Progenitor cell of endocrine pancreas (in vitro differentiated cells): ENCODE results near the gene PM20D1. TPM values are rescaled to one million over a fixed set of nuclear protein-coding genes. Genes with fewer than 3 reads are reported as not detected.

Experiments used
- DNase-seq: peaks from one replicate; pipeline ENCODE4 v3.0.0; 2021; ENCODE audit warnings: low spot score; ENCODE audit not compliant: unreplicated experiment
- H3K27ac Mint-ChIP-seq: 2 replicates; pipeline ENCODE4 v1.8.0; 2021; ENCODE audit warnings: mild to moderate bottlenecking, moderate library complexity, mixed read lengths
- H3K27me3 Mint-ChIP-seq: 2 replicates; pipeline ENCODE4 v1.8.0; 2021; ENCODE audit warnings: mixed read lengths
- H3K36me3 Mint-ChIP-seq: 2 replicates; pipeline ENCODE4 v1.8.0; 2022; ENCODE audit warnings: mixed read lengths; ENCODE audit not compliant: insufficient read depth
- H3K4me1 Mint-ChIP-seq: 2 replicates; pipeline ENCODE4 v1.8.0; 2021; ENCODE audit warnings: low read depth, mixed read lengths
- H3K4me3 Mint-ChIP-seq: 2 replicates; pipeline ENCODE4 v1.8.0; 2021; ENCODE audit warnings: low read depth, mild to moderate bottlenecking, moderate library complexity, mixed read lengths
- H3K9me3 Mint-ChIP-seq: 2 replicates; pipeline ENCODE4 v1.8.0; 2021; ENCODE audit warnings: low read depth, mixed read lengths
- total RNA-seq: library from RNA; stranded (reverse); gene quantifications from 2 replicates; pipeline ENCODE4 v1.2.1, GENCODE V29; 2021
- TF ChIP-seq, protein P1 (sequence below): fragments of 200-600 bp; sonication (generic); IDR thresholded peaks from one replicate; pipeline ENCODE4 v1.5.0; 2021; ENCODE audit warnings: antibody characterized with exemption, mild to moderate bottlenecking; ENCODE audit not compliant: unreplicated experiment

Gene PM20D1
- total RNA-seq, 1 donor from 2014 or later: not detected

DNA sequence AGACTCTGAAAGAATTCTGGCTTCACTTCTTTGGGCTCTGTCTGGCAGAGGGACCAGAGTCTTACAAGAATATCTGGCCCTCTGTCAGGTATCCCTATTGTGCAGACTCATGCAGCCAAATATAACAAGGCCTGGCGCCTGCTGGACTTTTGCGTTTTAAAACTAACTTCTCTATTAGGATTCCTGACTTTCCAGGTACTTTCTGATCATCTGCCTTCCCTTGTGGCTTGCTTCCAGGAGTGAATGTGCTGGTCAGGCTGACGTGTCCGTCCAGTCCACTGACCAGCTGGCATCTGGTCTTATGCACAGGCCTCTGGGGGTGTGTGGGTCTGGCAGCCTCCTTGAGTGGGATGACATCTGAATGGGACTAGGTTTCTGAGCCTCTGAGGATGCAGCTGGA is 66.0 kb downstream of the PM20D1 start:
- no peaks in the 10 kb centered on the region for H3K4me1 Mint-ChIP-seq
- TF ChIP-seq, protein P1, sequence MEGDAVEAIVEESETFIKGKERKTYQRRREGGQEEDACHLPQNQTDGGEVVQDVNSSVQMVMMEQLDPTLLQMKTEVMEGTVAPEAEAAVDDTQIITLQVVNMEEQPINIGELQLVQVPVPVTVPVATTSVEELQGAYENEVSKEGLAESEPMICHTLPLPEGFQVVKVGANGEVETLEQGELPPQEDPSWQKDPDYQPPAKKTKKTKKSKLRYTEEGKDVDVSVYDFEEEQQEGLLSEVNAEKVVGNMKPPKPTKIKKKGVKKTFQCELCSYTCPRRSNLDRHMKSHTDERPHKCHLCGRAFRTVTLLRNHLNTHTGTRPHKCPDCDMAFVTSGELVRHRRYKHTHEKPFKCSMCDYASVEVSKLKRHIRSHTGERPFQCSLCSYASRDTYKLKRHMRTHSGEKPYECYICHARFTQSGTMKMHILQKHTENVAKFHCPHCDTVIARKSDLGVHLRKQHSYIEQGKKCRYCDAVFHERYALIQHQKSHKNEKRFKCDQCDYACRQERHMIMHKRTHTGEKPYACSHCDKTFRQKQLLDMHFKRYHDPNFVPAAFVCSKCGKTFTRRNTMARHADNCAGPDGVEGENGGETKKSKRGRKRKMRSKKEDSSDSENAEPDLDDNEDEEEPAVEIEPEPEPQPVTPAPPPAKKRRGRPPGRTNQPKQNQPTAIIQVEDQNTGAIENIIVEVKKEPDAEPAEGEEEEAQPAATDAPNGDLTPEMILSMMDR: no peak
- H3K4me3 Mint-ChIP-seq: no peak overlapping the region
- H3K36me3 Mint-ChIP-seq: no peaks in the 10 kb centered on the region
- H3K27ac Mint-ChIP-seq: no peak overlapping the region
- H3K27me3 Mint-ChIP-seq: no peaks in the 10 kb centered on the region
- no peaks in the 10 kb centered on the region for H3K9me3 Mint-ChIP-seq
- DNase-seq: no peak

DNA sequence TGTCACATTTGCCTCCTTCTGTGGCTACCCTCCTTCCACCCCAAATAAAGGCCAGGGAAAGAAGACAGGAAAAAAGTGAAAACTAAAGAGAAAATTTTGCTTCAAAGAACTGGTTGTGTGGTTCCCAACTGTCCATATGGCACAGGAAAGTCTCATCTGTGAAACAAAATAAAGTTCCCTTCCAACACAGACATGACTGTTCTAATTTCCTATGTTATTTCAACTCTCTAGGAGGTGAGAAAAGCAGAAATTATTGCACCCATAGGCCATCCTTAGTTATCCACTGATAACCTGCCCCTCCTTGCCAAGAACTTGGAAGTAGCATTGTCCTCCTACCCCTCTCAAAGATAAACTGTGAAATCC is 66.5 kb downstream of the PM20D1 start:
- Mint-ChIP-seq H3K36me3 (no peaks in the 10 kb centered on the region), H3K27ac (no peak overlapping the region), H3K4me1 (no peaks in the 10 kb centered on the region), H3K4me3 (no peak overlapping the region), H3K9me3 (no peaks in the 10 kb centered on the region), H3K27me3 (no peaks in the 10 kb centered on the region)
- TF ChIP-seq, protein P1: no peak
- DNase-seq: no peak

DNA sequence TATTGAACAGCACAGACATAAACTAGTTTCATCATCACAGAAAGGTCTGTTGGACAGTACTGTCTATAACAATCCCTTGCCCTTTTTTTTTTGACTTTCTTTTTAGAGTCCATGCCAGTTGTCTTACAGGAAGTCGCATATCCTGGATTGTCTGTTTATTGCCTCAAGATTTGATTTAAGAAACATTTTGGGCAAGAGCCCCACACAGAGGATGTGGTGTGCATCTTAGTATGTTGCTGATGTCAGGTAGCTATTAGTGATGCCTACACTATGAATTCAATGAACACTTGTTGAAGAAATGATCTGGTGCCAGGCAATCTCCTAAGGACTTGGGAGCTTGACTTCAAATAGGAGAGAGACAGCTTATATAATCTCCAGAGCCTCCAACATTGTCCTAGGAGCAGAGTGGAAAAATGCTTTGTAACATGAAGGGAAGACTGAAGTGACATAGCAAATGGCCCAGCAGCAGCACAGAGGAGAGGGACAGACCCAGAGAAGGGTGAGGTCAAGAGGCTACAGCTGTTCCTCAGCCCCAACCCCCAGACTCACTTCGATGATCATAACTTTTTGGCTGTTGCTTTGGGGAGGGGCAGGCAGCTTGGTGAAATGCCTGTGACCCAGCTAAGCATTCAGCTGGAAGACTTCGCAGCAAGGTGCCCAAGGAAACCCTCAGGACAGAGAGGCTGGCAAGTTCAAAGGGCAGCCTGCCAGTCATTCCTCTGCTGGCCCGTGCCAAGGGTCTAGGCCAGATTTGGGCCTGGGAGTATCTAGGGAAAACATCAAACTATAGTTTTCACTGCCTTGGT is 67.1 kb downstream of the PM20D1 start:
- no peak overlapping the region for H3K4me3 Mint-ChIP-seq
- no peak overlapping the region for H3K27ac Mint-ChIP-seq
- no peaks in the 10 kb centered on the region for H3K36me3 Mint-ChIP-seq
- TF ChIP-seq, protein P1: no peak
- no peaks in the 10 kb centered on the region for H3K27me3 Mint-ChIP-seq
- H3K4me1 Mint-ChIP-seq: no peaks in the 10 kb centered on the region
- DNase-seq: no peak
- H3K9me3 Mint-ChIP-seq: no peaks in the 10 kb centered on the region

DNA sequence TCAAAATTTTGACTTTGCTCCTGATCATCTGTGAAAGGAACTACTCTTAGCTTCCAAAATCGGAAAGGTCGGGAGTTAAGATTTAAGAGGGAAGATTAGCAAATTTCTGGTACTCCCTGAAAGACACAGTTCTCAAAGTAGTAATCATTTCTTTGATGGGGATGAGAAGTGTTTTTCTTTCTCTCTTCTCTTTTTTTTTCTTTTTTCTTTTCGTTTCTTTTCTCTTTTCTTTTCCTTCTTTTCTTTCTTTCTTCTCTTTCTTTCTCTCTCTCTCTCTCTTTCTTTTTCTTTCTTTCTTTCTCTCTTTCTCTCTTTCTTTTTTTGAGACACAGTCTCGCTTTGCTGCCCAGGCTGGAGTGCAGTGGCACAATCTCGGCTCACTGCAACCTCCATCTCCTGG is 69.6 kb downstream of the PM20D1 start:
- no peak for DNase-seq
- H3K36me3 Mint-ChIP-seq: no peaks in the 10 kb centered on the region
- H3K27me3 Mint-ChIP-seq: peaks cover 12% of the 10 kb centered on the region
- no peak overlapping the region for H3K27ac Mint-ChIP-seq
- TF ChIP-seq, protein P1: no peak
- H3K4me3 Mint-ChIP-seq: no peak overlapping the region
- H3K9me3 Mint-ChIP-seq: no peaks in the 10 kb centered on the region
- H3K4me1 Mint-ChIP-seq: peaks cover 2% of the 10 kb centered on the region

Other genes with a start within 250 kb of the PM20D1 start
- gene ELK4, start 218.1 kb downstream of the PM20D1 start, total RNA-seq: 25.7 and 30.2 TPM in 2 replicates
- gene SLC45A3, start 169.6 kb downstream of the PM20D1 start, total RNA-seq: 8.4 and 8.6 TPM in 2 replicates
- gene NUCKS1, start 100.0 kb downstream of the PM20D1 start, total RNA-seq: 222 and 245 TPM in 2 replicates
- 7.5 and 8.5 TPM in 2 replicates for gene RAB29, start 74.7 kb downstream of the PM20D1 start, total RNA-seq
- gene SLC41A1, start 36.9 kb downstream of the PM20D1 start, total RNA-seq: 16.8 and 18.7 TPM in 2 replicates
- gene SLC26A9, start 93.3 kb upstream of the PM20D1 start, total RNA-seq: 2.9 and 3.2 TPM in 2 replicates
- 0.13 TPM in 1 of 2 replicates, not detected in the other for gene RAB7B, start 153.3 kb upstream of the PM20D1 start, total RNA-seq
- 5.6 and 8.4 TPM in 2 replicates for gene CTSE, start 173.8 kb upstream of the PM20D1 start, total RNA-seq
- not detected in 2 replicates for gene RHEX, start 203.0 kb upstream of the PM20D1 start, total RNA-seq